ENCODE data around the gene SFTPD.
A peak's percentile ranks its signal among the peaks of the same experiment; 100 is the strongest.

Gene SFTPD

GRCh38 chr10:79944428-79945395, 4.2 kb downstream of the SFTPD start:
- no peak for DNase-seq (ENCODE audit: low read depth)

DNA sequence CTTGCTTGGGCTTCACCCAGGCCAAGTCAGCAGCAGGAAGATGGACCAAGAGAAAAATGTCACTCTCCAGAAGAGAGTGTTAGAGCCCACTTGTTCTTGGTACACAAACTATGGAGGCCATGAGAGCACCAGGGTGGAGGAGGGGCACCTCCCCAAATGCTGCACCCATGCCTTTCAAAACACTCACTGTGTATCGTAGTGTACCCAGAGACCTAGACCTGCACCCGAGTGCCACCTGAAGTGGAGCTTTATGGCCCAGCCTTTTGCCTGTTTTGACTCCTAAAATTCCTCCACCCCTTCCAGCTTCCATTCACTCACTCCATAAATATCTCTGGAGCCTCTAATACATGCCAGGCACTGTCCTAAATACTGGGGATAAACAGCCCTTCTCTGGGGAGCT, 5.0 kb downstream of the SFTPD start:
- DNase-seq (ENCODE audit: low read depth), result no peak

DNA sequence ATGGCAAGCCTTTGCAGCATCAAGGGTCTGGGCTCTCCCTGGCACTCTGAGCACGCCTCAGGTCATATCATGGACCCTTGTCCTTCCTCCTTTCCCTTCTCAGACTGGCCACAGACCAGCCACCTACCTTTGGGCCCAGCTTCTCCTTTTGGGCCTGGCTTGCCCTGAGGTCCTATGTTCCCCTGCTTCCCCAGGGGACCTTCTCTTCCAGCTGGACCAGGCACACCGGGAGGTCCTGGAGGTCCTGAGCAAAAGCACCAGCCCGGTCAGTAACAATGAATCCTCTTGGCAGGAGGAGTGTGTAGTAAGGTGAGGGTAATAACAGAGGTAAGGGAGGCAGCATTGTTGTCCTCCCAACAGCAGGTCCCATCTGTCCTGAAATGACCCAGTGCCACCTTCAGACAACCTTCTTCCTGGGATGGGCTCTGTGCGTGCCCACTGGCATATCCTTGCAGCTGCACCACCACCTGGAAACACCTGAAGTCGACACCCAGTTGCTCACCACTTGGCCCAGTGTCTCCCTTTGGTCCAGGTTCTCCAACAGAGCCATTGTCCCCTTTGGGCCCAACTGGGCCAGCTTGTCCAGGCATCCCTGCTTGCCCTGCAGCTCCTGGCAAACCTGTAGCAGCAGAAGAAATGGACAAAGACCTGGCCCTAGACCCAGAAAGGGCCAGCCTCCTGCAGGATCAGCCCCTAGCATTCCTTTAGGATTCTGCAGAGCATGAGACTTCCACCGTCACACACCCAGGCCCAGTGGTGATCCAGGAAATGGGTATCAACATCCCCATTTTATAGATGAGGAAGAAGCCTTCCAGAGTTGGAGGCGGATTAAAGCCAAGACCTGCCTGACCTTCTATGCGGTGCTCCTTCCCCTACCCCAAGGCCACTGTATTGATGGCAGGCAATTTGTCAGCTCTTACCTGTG, 6.4 kb downstream of the SFTPD start:
- no peak for DNase-seq (ENCODE audit: low read depth)

DNA sequence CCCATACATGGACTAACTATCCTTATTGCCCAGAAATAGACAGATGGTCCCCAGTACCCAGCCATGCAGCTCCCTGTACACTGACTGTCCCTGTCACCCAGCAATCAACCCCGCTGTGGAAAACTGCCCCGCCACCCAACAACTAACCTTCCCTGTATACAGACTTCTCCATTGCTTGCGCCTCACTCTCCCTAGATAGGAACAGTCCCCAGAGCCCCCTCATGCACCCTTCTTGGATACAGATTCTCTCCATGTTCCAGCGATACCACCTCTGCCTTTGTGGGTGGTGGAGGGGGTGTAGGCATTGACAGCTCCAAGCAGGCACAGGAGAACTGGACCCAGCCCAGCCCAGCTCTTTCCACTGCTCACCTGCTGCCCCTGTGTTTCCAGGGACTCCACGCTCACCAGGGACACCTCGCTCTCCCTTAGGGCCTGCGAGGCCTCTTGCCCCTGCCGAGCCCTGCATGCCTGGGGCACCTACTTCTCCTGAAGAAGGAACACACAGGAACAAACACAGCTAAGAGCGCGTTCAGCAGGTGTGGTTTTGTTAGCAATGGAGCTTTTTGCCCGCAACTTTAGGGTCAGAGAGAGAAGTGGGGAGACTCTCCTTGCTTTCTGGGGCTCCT, 7.2 kb downstream of the SFTPD start:
- no peak for DNase-seq (ENCODE audit: low read depth)

- no peak for DNase-seq (ENCODE audit: low read depth)
Measured at GRCh38 chr10:79941146-79941545, 7.8 kb downstream of the SFTPD start.

- DNase-seq (ENCODE audit: low read depth), result no peak
Measured at GRCh38 chr10:79940431-79940830, 8.5 kb downstream of the SFTPD start.

DNA sequence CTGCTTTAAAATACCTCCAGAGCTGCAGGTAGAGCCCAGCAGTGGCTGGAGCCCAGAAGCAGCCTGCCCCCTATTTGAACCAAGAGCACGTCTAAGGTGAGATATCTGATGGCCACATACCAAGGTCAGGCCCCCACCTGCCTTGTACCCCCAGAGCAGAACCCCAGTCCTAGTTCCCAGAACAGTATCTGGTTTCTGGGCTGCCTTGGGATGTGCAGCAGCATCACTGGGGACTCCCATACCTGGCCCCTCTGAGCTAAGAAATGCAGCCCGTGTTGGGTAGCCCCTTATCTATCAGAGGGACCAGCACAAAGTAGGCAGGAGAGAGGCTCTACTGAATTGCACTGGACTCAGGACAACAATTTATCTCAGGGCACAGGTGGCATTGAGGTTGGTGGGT, 8.9 kb downstream of the SFTPD start:
- DNase-seq (ENCODE audit: low read depth), result no peak

GRCh38 chr10:79938728-79939406, 10.0 kb downstream of the SFTPD start:
- no peak for DNase-seq (ENCODE audit: low read depth)

GRCh38 chr10:79937701-79938151, 11.2 kb downstream of the SFTPD start:
- DNase-seq (ENCODE audit: low read depth), result no peak

DNA sequence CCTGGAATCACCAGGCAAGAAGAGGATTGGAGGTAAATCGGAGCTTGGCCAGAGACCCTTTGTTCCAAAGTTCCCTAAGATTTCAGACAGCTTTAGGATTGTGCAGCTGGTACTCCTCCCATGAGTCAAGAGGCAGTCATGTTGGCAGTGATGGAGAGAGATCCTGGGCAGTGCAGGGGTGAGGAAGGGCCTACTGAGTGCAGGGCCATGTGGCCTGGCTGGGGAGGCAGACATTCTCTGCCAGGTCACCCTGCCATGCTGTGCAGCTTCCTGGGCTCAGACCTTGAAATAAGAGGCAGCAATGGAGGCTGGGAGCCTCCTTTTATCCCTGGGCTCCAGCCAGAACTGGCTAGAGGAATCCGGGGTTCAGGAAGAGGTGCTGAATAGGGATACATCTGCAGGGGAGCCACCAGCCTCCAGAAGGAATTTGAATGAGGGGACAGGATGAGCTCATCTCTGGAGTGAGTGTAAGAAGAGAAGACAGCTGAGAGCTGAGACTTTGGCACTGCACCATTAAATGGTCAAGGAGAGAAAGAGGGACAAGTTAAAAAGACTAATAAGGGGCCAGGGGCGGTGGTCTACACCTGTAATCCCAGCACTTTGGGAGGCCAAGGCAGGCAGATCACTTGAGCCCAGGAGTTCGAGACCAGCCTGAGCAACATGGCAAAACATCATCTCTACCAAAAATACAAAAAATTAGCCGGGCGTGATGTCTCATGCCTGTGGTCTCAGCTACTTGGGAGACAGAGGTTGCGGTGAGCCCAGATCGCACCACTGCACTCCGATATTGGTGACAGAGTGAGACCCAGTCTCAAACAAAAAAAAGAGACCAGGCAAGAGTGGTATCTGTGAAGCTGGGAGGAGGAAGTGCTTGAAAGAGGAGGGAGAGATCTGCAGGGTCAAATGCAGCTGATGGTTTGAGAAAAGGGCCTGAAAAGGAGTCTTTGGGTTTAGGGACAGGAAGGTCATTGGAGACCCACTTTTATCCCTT, 12.0 kb downstream of the SFTPD start:
- DNase-seq (ENCODE audit: low read depth), result no peak

DNA sequence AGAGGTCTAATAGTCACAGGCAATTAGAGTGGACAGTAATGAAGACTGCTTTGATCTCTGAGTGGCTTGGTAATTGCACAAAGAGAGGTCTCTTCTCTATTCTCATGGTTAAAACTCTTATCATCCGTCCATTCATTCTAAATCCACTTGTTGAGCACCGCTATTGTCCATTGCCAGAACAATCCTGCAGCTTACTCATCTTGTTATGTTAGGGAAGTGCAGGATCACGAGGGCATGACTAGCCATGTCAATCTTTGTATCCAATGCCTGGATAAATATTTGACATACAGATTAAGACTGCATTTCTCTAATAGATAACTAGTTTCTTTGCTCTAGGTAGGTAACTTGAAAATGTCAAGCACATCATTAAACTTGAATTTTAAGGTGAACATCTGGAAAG, 14.9 kb downstream of the SFTPD start:
- no peak for DNase-seq (ENCODE audit: low read depth)

- DNase-seq (ENCODE audit: low read depth), result no peak
Measured at GRCh38 chr10:79932841-79933379, 16.0 kb downstream of the SFTPD start.

GRCh38 chr10:79932307-79932706, 16.6 kb downstream of the SFTPD start:
- no peak for DNase-seq (ENCODE audit: low read depth)

DNA sequence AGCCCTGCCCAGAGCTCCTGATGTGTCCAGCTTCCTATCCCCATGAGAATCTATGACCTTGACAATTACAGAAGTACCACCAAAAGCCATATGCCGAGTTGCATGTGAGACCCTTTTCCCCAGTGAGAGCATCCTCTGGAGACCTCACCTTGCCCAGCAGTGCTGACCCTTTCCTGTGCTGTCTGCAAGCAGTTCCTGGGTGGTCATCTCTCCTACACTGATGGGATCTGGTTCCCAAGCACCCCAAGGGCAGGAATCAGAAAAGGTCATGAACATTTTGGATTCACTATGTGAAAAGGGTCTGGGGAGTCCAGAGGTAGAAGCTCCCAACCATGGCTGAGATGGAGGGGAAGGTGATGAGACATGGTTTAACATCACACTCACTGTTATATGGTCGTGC, 18.2 kb downstream of the SFTPD start:
- DNase-seq (ENCODE audit: low read depth), result no peak

DNA sequence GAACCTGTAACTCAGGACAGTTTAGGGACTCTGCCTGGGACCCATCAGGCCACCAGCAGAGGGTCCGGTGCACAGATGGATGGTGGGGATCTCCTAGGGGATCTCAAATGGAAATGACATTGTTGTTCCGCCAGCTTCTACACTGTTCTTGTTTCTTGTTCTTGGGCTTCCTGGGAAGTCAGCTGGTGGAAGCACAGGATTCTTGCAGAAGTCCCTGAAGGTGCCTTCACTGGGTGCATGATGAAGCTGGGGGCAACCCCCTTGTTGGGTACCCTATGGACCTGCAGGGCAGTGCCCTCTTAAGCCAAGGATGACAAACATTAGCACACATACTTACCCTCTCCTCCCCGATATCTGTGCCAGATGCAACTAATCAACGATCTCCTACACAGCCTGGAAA, 18.6 kb downstream of the SFTPD start:
- DNase-seq (ENCODE audit: low read depth), result no peak

GRCh38 chr10:79929409-79929904, 19.4 kb downstream of the SFTPD start:
- DNase-seq (ENCODE audit: low read depth), result peak; percentile 30

DNA sequence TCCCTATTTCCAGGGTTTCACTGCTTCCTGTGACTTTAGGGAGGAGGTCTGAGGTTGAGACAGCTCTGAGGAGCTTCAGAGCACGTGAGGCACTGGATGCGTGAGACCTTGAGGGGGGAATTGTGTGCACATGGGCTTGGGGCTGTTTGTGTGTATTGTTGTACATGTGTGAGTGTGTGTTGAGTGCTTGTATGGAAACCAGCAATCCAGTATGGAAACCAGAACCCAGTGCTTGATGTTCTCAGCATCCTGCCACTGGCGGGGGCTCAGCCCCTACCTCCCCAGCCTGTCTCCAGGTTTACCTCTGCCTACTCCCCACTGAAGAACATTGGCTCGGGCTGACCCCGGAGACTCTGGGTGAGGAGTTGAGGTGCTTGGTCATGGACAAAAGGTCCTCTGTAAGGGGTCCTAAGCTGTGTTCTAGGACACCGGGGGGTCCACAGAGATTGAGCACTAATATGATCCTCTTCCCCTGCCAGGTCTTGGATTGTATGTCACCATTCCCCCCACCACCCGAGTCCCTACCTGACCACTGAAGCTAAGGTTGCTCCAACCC, 20.8 kb downstream of the SFTPD start:
- no peak for DNase-seq (ENCODE audit: low read depth)

DNA sequence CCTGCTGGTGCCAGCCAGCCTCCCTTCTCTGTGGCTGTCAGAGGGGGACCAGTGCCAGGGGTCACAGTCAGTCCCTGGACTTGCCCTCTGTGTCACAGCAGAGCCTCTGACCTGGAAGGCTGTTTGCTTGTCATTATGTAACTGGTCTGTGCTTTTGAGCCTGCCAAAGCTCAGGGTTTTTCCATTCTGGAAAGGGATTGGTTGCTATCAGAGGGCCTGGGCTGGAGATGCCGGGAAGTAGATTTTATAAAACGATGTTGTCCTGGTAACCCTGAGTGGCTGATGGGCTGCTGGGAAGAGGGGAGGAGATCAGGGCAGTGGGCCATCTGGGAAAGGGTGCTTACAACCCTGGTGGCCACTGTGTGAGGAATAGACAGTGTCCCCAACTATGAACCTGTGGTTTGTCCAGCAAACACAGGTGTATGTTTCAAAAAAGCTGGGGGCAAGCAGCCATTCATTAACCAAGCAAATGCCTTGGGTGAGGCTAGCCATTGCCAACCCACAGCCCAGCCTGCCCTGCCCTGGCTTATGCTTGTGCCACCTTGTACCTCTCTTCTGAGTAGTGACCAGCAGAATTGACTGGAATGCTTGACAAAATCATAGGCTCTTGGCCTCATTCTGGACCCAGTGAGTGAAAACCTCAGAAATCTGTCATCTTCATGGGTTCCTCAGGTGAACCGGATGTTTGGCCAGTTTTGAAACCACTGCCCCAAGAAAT, 21.6 kb downstream of the SFTPD start:
- DNase-seq (ENCODE audit: low read depth), result no peak

DNA sequence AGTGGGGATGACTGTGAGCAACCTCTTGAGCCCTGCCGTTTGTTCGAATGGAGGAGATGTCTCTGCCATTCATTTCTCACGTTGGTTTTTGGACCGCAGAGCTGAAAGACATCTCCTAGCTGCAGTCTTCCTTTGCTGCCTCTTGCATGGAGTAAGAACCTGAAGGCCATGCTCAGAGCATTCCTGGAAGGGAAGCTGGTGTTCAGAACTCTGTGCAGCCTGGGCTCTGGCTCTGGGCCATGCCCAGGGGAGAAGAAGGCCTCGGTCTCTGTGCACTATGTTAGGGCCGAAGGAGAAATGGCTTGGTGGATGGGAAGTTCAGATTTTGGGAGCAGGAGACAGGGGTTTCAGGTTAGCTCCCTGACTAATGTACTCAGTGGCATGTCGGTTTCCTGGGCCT, 22.9 kb downstream of the SFTPD start:
- no peak for DNase-seq (ENCODE audit: low read depth)
